Upper lobe of left lung (tissue), 6 donors: ENCODE data around the gene GPR158. TPM values are rescaled to one million over a fixed set of nuclear protein-coding genes. Genes with fewer than 3 reads are reported as not detected.

Experiments used
- ATAC-seq, 2 donors: fragments of 200-7000 bp; cut with Tn5 transposase; one replicate each; pipeline ENCODE4 v1.9.1; 2022; ENCODE audit warnings: mild to moderate bottlenecking in 2 of 2, moderate library complexity in 2 of 2; ENCODE audit not compliant: low FRiP score in 2 of 2
- DNase-seq, 2 donors: peaks; one replicate each; pipeline ENCODE4 v3.0.0-alpha.2; 2019 to 2020
- H3K27ac ChIP-seq, 4 donors: fragments of 200-600 bp; sonication (generic); one replicate each; pipeline ENCODE4 v1.5.1; 2016 to 2019
- H3K27me3 ChIP-seq, 4 donors: fragments of 200-600 bp; sonication (generic); one replicate each; pipeline ENCODE4 v1.5.1; 2017 to 2019
- H3K36me3 ChIP-seq, 4 donors: fragments of 200-600 bp; sonication (generic); one replicate each; pipeline ENCODE4 v1.5.1; 2016 to 2019
- H3K4me1 ChIP-seq, 4 donors: fragments of 200-600 bp; sonication (generic); one replicate each; pipeline ENCODE4 v1.5.1; 2018 to 2019
- H3K4me3 ChIP-seq, 4 donors: fragments of 200-600 bp; sonication (generic); one replicate each; pipeline ENCODE4 v1.5.1; 2017 to 2019; ENCODE audit warnings: mild to moderate bottlenecking in 2 of 4, moderate library complexity in 1 of 4
- H3K9me3 ChIP-seq, 4 donors: fragments of 200-600 bp; sonication (generic); one replicate each; pipeline ENCODE4 v1.5.1; 2018 to 2019
- CTCF ChIP-seq, 6 experiments: fragments of 450-650 bp in 4 of 6; fragments of 200-600 bp in 2 of 6; sonication (generic) in 2 of 6; IDR thresholded peaks; one replicate each; pipeline ENCODE4 v1.5.1; 2016 to 2019; ENCODE audit warnings: antibody characterized with exemption in 6 of 6
- EP300 ChIP-seq, 4 donors: sonication (generic); formaldehyde crosslinking; IDR thresholded peaks; one replicate each; pipeline ENCODE4 v1.5.1; 2017; ENCODE audit warnings: antibody characterized with exemption in 4 of 4, control low read depth in 2 of 4
- POLR2A ChIP-seq, 4 donors: fragments of 450-650 bp; IDR thresholded peaks; one replicate each; pipeline ENCODE4 v1.5.1; 2016 to 2017; ENCODE audit warnings: antibody characterized with exemption in 4 of 4, mild to moderate bottlenecking in 2 of 4
- POLR2AphosphoS5 ChIP-seq, 2 donors: sonication (generic); formaldehyde crosslinking; IDR thresholded peaks; one replicate each; pipeline ENCODE4 v1.5.1; 2017; ENCODE audit warnings: antibody characterized with exemption in 2 of 2
- WGBS, 2 donors: methylation state at CpG; one replicate each; pipeline ENCODE4 v1.1.5; 2017 to 2018; 5-methylcytosine and 5-hydroxymethylcytosine counted together
- total RNA-seq, 6 donors: library from RNA; depleted of rRNA in 4 of 6; stranded (reverse); fragments of >200 nt in 4 of 6; gene quantifications; one replicate each; pipeline versions ENCODE4 v1.1.0 to v1.2.1, GENCODE V29; 2016 to 2021
- donor health status: DM: no; HTN: no; CAD: no; lungs with moderate emphysema.
- donor health status: DM: no; HTN: yes; CAD: no; lungs with severe emphysema.

Gene GPR158
- total RNA-seq, 6 donors from 2014 or later = 0.03 to 0.09 TPM; not detected in 4

- TF ChIP-seq POLR2AphosphoS5 (IDR thresholded peaks at IDR 0.05) (no peak), CTCF (IDR thresholded peaks at IDR 0.05) (no peak), EP300 (IDR thresholded peaks at IDR 0.05) (no peak), POLR2A (IDR thresholded peaks at IDR 0.05) (no peak)
- ATAC-seq = peak; percentile 8 to 59
- Histone ChIP-seq H3K27ac (no peak overlapping the region), H3K4me3 (no peak overlapping the region), H3K36me3 (no peaks in the 10 kb centered on the region), H3K27me3 (no peaks in the 10 kb centered on the region), H3K9me3 (peaks cover 0 to 33% (median 5%) of the 10 kb centered on the region in 4 donors), H3K4me1 (no peaks in the 10 kb centered on the region)
- WGBS, 2 donors = 85 to 86% methylated on average over 5 to 7 of the region's 7 CpGs
- peak in 1 of 2 donors; percentile 27 for DNase-seq
Measured at GRCh38 chr10:25388188-25388861, 213.5 kb downstream of the GPR158 start.

GRCh38 chr10:25388862-25389206 is 214.0 kb downstream of the GPR158 start:
- Histone ChIP-seq H3K4me1 (no peaks in the 10 kb centered on the region), H3K9me3 (peaks cover 0 to 33% (median 5%) of the 10 kb centered on the region in 4 donors), H3K4me3 (no peak overlapping the region), H3K36me3 (no peaks in the 10 kb centered on the region), H3K27ac (no peak overlapping the region), H3K27me3 (no peaks in the 10 kb centered on the region)
- ATAC-seq (peak in 1 of 2 donors; percentile 61), DNase-seq (peak in 1 of 2 donors; percentile 8)
- no peak for TF ChIP-seq POLR2A (IDR thresholded peaks at IDR 0.05)
- no peak for TF ChIP-seq CTCF (IDR thresholded peaks at IDR 0.05)
- no peak for TF ChIP-seq EP300 (IDR thresholded peaks at IDR 0.05)
- TF ChIP-seq POLR2AphosphoS5 (IDR thresholded peaks at IDR 0.05) = no peak

GRCh38 chr10:25390733-25391132 is 215.9 kb downstream of the GPR158 start:
- Histone ChIP-seq H3K4me3 (no peak overlapping the region), H3K9me3 (peaks cover 0 to 33% (median 5%) of the 10 kb centered on the region in 4 donors), H3K27me3 (no peaks in the 10 kb centered on the region), H3K36me3 (no peaks in the 10 kb centered on the region), H3K4me1 (no peaks in the 10 kb centered on the region), H3K27ac (no peak overlapping the region)
- ATAC-seq = no peak
- no peak for TF ChIP-seq POLR2AphosphoS5 (IDR thresholded peaks at IDR 0.05)
- WGBS, 2 donors = 68 to 85% methylated on average over 2 to 3 of the region's 3 CpGs
- no peak for DNase-seq

GRCh38 chr10:25392132-25392531 is 217.3 kb downstream of the GPR158 start:
- 80% methylated on average over 3 of the region's 3 CpGs for WGBS, 2 donors
- Histone ChIP-seq H3K36me3 (no peaks in the 10 kb centered on the region), H3K4me1 (no peaks in the 10 kb centered on the region), H3K9me3 (peaks cover 0 to 33% (median 5%) of the 10 kb centered on the region in 4 donors), H3K27ac (no peak overlapping the region), H3K27me3 (no peaks in the 10 kb centered on the region), H3K4me3 (no peak overlapping the region)
- peak in 1 of 2 donors; percentile 6 for DNase-seq
- ATAC-seq = peak in 1 of 2 donors; percentile 24
- TF ChIP-seq POLR2A (IDR thresholded peaks at IDR 0.05) = no peak
- TF ChIP-seq POLR2AphosphoS5 (IDR thresholded peaks at IDR 0.05) = no peak
- no peak for TF ChIP-seq CTCF (IDR thresholded peaks at IDR 0.05)
- TF ChIP-seq EP300 (IDR thresholded peaks at IDR 0.05) = no peak

GRCh38 chr10:25393621-25394020 is 218.8 kb downstream of the GPR158 start:
- TF ChIP-seq EP300 (IDR thresholded peaks at IDR 0.05) (no peak), POLR2A (IDR thresholded peaks at IDR 0.05) (no peak), CTCF (IDR thresholded peaks at IDR 0.05) (no peak), POLR2AphosphoS5 (IDR thresholded peaks at IDR 0.05) (no peak)
- 56 to 68% methylated on average over 2 of the region's 2 CpGs for WGBS, 2 donors
- ATAC-seq (no peak), DNase-seq (no peak)
- H3K9me3 ChIP-seq = peaks cover 0 to 26% (median 5%) of the 10 kb centered on the region in 4 donors
- H3K27me3 ChIP-seq = no peaks in the 10 kb centered on the region
- H3K4me3 ChIP-seq = no peak overlapping the region
- H3K36me3 ChIP-seq = no peaks in the 10 kb centered on the region
- no peak overlapping the region for H3K27ac ChIP-seq
- H3K4me1 ChIP-seq = no peaks in the 10 kb centered on the region
